Measurements from ENCODE around the gene TMEM273. TPM values are rescaled to one million over a fixed set of nuclear protein-coding genes. Genes with fewer than 3 reads are reported as not detected.

Gene TMEM273
- total RNA-seq, 2 donors from 2014 or later, result 1.1 to 13.0 TPM

GRCh38 chr10:49223205-49223604 lies 35.0 kb upstream of the TMEM273 start:
- Histone ChIP-seq H3K4me3 (no peak overlapping the region), H3K27me3 (replicated peaks; ENCODE audit: insufficient read depth) (no peaks in the 10 kb centered on the region), H3K4me1 (replicated peaks) (no peaks in the 10 kb centered on the region), H3K27ac (no peak overlapping the region), H3K36me3 (no peaks in the 10 kb centered on the region), H3K9me3 (no peaks in the 10 kb centered on the region)
- no peak for TF ChIP-seq CTCF (IDR thresholded peaks at IDR 0.05)
- no peak for TF ChIP-seq POLR2AphosphoS5 (IDR thresholded peaks at IDR 0.05)
- no peak for TF ChIP-seq POLR2A (IDR thresholded peaks at IDR 0.05)
- DNase-seq (ENCODE audit: low spot score), result no peak
- intact Hi-C loops (cut with DNase I), result no loop called here

GRCh38 chr10:49222170-49222569 lies 34.0 kb upstream of the TMEM273 start:
- WGBS, result 89% methylated on average over 3 of the region's 3 CpGs
- DNase-seq (ENCODE audit: low spot score), result no peak
- H3K27me3 ChIP-seq (replicated peaks; ENCODE audit: insufficient read depth), result no peaks in the 10 kb centered on the region
- H3K4me3 ChIP-seq, result no peak overlapping the region
- no peaks in the 10 kb centered on the region for H3K9me3 ChIP-seq
- no peak overlapping the region for H3K27ac ChIP-seq
- TF ChIP-seq POLR2AphosphoS5 (IDR thresholded peaks at IDR 0.05) (no peak), CTCF (IDR thresholded peaks at IDR 0.05) (no peak), POLR2A (IDR thresholded peaks at IDR 0.05) (no peak)
- H3K4me1 ChIP-seq (replicated peaks), result no peaks in the 10 kb centered on the region
- intact Hi-C loops (cut with DNase I), result no loop called here
- no peaks in the 10 kb centered on the region for H3K36me3 ChIP-seq

DNA sequence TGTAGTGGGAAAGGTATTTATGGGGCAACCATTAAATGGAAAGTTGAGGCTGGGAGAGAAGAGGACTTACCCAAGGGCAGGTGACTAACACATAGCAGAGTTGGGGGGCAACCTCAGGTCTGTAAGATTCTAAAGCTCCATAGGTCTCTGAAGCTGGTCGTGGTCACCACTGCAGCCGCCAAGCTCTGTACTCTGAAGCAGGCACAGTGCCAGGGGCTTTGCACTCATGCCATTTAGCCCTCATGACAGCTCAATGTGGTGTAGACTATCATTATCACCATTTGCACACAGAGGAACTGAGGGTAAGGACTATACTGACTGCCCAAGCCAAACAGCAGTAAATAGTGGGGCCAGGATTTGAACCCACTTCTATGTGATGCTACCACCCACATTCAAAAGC lies 32.5 kb upstream of the TMEM273 start:
- Histone ChIP-seq H3K4me3 (no peak overlapping the region), H3K4me1 (replicated peaks) (no peaks in the 10 kb centered on the region), H3K36me3 (no peaks in the 10 kb centered on the region), H3K9me3 (no peaks in the 10 kb centered on the region), H3K27ac (no peak overlapping the region), H3K27me3 (replicated peaks; ENCODE audit: insufficient read depth) (no peaks in the 10 kb centered on the region)
- no peak for DNase-seq (ENCODE audit: low spot score)
- 87% methylated on average over 2 of the region's 2 CpGs for WGBS
- TF ChIP-seq POLR2A (IDR thresholded peaks at IDR 0.05) (no peak), CTCF (IDR thresholded peaks at IDR 0.05) (no peak), POLR2AphosphoS5 (IDR thresholded peaks at IDR 0.05) (no peak)
- intact Hi-C loops (cut with DNase I), result no loop called here

DNA sequence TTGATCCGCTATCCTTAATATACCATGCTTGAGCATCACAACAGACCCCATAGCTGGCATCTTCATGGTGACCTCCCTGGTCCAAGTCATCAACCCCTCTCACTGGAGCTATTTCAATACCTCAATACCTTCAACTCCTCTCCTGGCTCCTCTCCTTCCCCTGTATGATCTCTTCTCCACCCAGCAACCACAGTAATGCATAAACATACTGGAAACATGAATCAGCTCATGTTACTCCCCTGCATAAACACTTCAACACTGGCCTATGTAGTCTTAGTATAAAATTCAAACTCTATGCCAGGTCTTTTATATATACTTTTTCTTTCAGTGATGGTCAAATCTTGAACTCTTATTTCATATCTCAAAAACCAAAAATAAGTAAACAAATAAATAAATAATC lies 31.8 kb upstream of the TMEM273 start:
- no peak overlapping the region for H3K27ac ChIP-seq
- 100% methylated on average over 1 of the region's 1 CpG for WGBS
- no peaks in the 10 kb centered on the region for H3K9me3 ChIP-seq
- H3K27me3 ChIP-seq (replicated peaks; ENCODE audit: insufficient read depth), result no peaks in the 10 kb centered on the region
- no peaks in the 10 kb centered on the region for H3K36me3 ChIP-seq
- intact Hi-C loops (cut with DNase I), result no loop called here
- H3K4me1 ChIP-seq (replicated peaks), result no peaks in the 10 kb centered on the region
- no peak for TF ChIP-seq POLR2AphosphoS5 (IDR thresholded peaks at IDR 0.05)
- no peak for TF ChIP-seq POLR2A (IDR thresholded peaks at IDR 0.05)
- no peak for TF ChIP-seq CTCF (IDR thresholded peaks at IDR 0.05)
- no peak for DNase-seq (ENCODE audit: low spot score)
- H3K4me3 ChIP-seq, result no peak overlapping the region

- Histone ChIP-seq H3K27me3 (replicated peaks; ENCODE audit: insufficient read depth) (no peaks in the 10 kb centered on the region), H3K4me3 (no peak overlapping the region), H3K27ac (no peak overlapping the region), H3K36me3 (no peaks in the 10 kb centered on the region), H3K4me1 (replicated peaks) (no peaks in the 10 kb centered on the region), H3K9me3 (no peaks in the 10 kb centered on the region)
- WGBS, result 26% methylated on average over 2 of the region's 2 CpGs
- intact Hi-C loops (cut with DNase I), result no loop called here
- TF ChIP-seq POLR2A (IDR thresholded peaks at IDR 0.05), result no peak
- DNase-seq (ENCODE audit: low spot score), result no peak
Measured at GRCh38 chr10:49219248-49219647, 31.1 kb upstream of the TMEM273 start.
